ENCODE data around the gene ZCCHC17.
"Not testable (repeated sequence)": the region's sequence is repeated elsewhere in the genome, so short reads cannot be mapped to it uniquely, and the experiment has no call there.

Gene ZCCHC17

DNA sequence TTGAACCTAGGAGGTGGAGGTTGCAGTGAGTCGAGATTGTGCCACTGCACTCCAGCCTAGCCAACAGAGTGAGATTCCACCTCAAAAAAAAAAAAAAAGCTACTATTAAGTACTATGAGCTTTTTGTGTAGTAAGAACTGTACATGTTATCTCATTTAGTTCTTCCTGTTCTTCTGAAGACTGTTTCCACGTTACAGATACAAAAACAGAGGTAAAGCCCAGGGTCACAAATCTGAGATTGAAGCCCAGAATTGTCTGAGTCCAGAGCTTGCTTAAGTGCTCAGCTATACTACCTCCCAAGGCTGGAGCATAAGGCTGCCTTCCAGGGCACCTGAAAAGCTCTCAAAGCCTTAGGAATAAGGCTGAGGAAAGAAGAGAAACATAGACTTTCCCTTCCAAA, 73.2 kb downstream of the ZCCHC17 start:
- no peak for DNase-seq (ENCODE audit: low read depth in 2 of 2)

DNA sequence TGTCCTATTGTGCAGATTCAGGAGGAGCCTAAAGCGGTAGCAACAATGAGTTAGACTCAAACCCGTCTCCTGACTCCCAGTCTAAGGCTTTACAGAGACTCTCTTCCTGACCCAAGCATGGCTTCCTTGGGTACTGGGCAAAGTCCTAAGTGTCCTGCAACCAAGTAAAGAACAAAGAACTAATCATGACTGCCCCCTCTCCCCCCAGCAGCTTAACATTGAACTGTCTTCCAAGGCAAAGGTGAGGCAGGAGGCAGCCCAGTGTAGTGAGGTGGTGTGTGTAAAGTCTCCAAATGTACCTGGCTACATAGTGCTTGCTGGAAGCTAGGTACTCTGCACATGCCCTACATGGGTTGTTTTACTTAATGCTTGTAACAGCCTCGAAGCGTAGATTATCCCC, 73.7 kb downstream of the ZCCHC17 start:
- no peak for DNase-seq (ENCODE audit: low read depth in 2 of 2)

DNA sequence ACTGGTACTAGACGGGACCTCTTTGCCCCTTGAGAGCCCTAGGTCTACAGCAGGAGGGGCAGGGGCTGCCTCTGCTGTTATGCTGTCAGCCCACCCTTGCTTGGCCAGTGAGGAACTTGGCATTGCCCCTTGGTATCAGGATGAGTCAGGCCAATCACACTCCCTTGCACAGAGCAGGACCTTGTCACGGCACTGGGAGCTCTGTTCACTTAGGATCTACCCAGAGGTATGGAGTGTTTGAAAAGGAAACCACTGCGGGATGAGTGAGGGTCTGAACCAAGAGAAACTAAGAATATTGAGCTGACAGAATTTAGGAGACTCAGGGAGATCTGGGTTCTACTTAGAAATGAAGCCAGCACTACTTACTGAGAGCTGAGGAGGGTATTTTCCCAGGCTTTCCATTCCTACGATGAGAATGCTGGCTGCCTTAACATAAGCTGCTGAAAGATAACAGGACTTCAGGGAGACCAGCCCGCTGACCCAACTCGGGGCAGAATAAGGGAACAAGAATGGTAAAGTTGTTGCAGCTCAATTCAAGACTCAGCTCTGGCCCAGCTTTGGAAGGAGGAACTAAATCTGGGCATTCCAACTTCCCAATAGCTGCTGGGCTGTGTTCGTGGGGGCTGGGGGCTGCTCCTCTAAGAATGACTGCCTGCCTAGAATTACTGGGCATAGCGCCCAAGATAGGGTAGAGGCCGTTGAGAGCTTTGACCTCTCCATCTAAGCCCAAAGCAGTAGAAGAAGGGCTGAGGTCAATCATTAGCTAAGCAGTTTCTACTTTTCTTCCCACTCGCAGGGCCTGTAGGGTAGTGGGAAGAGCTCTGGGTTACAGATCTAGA, 74.5 kb downstream of the ZCCHC17 start:
- DNase-seq (ENCODE audit: low read depth in 2 of 2) = no peak

DNA sequence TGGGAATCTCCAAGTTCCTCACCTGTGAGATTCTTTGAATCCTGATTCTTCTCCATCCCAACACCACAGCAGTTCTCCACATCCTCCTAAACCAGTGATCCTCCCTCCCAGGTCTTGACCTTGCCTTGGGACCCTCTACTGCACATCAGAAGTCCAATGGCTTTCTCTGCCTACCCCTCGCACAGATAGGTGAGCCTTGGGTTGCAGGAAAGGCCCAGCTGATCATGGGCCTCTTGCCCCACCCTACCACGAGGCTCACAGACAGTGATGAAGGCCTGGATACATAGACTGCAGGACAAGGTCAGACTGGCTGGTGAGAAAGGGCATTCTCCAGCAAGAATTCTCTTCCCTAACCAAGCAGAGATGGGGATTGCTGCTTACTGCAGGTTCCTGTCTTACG, 75.2 kb downstream of the ZCCHC17 start:
- DNase-seq (ENCODE audit: low read depth in 2 of 2) = no peak

DNA sequence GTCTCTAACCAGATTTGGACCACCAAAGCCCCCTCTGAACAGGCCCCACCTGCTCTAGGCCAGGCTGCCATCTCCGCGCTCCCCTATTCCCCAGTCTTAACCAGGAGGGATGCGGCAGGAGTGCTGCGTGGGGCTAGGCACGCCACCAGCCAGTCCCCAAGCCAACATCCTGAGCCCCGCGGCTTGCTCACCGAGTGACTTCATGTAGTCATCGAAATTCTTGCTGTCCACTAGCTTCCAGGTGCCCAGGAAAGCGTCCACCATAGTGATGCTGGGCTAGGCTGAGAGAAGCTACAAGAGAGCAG, 75.9 kb downstream of the ZCCHC17 start:
- no peak for DNase-seq (ENCODE audit: low read depth in 2 of 2)

DNA sequence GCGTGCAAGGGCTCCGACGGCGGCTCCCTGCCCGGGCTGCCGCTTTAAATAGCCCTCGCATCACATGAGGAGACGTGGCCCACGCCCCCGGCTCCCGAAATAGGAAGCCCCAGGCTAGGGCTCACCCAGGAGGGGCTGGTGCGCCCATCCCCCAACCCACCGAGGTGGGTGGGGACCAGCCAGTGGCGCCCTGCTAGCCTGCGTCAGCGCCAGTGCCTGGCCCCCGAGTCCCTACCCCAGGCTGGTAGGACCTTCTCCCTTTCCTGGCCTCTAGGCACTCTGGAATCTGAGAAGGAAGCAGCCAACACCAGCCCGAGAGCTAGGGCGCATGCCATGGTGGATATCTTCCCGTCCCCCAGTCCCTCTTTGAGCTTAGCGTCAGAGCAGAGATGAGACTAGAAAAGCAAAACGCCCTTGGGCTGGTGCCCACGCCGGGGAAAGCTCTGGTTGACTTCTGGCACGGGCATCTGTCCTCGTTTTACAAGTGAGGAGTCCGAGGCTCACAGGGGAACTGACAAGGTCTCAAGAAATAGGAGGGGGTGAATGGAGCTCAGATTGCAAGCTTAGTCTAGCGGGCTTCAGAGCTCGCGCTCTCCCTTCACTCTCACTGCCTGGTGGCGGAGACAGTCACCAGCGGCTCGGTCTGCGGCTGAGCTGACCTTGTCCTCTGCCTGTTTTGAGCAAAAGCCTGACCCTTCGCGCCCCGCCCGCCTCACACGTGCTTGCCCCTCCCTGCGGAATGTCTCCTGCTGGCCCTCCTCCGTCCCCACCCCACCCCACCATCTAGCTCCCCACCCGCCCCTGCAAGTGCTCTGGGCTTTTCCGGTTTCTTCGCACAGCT, 76.4 kb downstream of the ZCCHC17 start, which contains the start of gene FABP3:
Gene FABP3, minus strand, starts transcription at position 21 of the 841 bp plus-strand sequence. CDS start 62 bp downstream, outside the sequence.
- DNase-seq (ENCODE audit: low read depth in 2 of 2) = peak in 1 of 2 donors; percentile 4

DNA sequence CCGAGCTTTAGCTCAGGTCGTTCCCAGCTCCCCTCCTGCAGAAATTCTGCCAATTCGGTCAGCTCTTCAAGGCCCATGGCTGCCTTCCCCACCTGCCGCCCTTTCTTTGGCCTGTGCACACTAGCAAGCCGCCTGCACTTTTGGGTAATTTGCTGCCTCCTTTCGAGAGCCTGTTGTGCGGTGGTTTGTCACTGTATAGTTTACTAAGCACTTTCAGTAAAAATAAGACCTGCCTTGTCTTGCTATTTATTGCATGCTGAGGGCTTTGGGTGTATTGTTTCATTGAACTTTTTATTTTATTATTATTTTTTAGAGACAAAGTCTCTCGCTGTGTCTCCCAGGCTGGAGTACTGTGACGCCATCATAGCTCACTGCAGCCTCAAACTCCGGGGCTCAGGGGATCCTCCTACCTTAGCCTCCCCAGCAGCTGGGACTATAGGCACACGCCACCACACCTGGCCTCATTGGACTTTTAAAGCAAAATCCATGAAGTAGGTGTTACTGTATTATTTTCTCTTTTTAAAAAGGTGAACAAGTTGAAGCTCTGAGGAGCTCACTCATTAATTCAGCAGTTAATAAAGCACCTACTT, 77.2 kb downstream of the ZCCHC17 start:
- DNase-seq (ENCODE audit: low read depth in 2 of 2) = no peak

DNA sequence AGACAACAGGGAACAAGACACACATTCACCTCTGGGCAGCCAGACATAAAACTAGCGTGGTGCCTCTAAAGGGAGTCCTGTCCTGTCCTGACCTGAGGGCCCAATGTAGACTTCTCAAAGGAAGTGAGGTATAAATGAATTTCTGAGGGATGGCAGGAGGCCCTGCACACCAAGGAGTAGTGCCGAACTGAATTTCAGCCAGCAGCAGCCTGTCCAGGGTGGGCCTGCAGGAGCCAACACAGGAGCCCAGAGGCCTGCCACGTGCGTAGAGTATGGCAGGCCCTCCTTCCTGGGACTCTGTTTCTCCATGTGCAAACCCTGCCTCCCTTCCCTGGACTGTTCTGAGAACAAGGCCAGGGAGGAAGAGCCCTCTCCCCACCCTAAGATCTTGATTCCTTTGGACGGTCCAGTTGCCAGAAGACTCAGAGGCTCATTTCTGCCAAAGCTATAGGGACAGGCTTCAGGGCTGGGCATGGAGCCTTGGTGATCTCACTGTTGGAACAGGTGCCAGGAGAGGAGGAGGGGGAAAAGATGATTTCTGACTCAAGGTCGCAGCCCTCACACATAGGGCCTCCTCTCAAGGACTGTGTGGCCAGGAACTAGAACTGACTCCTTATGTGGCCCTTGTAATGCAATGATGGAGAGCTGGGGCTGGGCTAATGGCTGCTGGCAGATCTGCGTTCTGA, 77.8 kb downstream of the ZCCHC17 start:
- no peak for DNase-seq (ENCODE audit: low read depth in 2 of 2)

DNA sequence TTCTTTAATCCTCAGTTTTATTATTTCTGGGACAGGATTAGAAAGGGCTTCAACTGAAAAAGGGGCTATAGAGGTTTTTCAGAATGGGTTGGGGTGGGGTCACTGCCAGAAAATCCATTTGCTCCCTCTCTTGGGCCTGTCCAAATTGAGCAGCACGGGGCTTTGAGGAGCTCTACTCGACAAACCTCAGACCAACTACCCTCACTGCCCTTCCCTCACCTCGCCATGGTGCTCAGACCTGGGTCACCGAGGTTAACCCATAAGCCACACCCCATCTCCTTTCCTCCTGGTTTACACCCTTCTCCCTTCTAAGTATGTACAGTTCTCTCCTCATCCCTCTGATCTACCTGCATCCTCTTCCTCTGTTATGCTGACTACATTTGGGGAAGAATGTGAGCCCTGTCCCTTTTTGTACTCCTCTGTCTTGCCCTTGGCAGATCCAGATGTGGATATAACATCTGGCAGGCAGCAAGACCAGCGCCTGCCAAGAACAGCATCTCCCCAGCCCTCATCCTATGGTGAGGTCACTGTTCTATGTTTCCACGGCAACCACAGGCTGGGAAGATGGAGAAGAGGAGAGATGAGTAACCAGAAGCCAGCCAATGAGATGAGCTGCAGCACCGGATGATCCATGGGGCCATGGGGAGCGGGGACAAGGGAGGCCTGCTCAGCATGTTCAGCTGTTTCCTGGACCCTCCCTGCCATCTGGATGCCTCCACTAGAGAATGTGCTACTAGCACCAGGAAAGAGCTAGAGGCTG, 79.7 kb downstream of the ZCCHC17 start:
- DNase-seq (ENCODE audit: low read depth in 2 of 2) = no peak

DNA sequence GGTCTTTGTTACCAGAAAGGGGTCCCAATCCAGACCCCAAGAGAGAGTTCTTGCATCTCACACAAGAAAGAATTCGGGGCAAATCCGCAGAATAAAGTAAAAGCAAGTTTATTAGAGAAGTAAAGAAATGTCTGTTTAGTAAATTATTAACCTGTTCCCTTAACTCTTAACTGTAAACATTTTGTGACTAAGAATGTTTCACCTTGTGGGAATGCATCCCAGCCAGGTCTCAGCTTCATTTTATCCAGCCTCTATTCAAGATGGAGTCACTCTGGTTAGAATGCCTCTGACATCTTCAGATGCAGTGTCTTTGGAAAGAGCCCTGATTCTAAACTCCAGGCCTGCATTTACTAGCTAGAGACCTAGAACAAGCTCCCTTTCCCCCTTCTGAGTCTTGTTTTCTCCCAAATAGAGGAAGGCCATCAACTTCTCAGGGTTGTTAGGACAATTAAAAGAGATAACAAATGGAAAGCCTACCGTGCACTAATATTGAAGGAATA, 80.6 kb downstream of the ZCCHC17 start:
- DNase-seq (ENCODE audit: low read depth in 2 of 2) = no peak

DNA sequence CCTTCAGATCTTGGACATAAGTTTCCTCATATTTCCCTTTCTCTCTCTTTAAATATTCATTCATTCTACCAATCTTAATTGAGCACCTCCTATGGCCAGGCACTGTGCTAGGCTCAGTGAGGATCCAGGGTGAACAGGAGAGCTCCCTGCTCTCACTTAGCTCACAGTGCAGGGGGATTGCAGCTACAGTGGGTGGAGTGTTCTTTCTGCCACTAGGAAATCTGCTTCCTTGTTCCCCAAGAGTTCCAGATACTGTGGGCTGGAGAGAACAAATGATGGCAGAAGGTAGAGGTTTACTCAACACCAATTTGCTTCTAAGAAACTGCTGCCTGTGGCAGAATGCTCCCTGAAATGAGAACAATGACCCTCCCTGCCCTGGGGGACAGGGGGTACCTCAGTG, 81.2 kb downstream of the ZCCHC17 start:
- no peak for DNase-seq (ENCODE audit: low read depth in 2 of 2)

DNA sequence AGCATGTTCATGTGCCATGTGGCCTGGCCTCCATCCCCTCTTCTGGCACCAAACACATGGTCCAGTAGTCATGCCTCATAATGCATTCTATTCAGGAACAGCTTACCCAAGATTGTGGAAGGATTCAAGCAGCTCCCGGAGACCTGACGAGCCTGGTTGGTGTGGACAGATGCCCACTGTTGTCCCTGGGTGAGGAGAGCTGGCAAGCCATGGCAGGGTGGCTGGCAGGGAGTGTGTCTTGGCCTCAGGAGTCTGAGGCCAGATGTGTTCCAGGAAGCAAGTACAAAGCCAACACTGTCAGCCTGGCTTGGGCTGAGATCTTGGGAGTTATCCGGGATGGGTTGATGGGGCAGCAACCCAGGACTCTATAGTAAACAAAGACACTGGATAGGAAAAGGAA, 83.3 kb downstream of the ZCCHC17 start:
- no peak for DNase-seq (ENCODE audit: low read depth in 2 of 2)

DNA sequence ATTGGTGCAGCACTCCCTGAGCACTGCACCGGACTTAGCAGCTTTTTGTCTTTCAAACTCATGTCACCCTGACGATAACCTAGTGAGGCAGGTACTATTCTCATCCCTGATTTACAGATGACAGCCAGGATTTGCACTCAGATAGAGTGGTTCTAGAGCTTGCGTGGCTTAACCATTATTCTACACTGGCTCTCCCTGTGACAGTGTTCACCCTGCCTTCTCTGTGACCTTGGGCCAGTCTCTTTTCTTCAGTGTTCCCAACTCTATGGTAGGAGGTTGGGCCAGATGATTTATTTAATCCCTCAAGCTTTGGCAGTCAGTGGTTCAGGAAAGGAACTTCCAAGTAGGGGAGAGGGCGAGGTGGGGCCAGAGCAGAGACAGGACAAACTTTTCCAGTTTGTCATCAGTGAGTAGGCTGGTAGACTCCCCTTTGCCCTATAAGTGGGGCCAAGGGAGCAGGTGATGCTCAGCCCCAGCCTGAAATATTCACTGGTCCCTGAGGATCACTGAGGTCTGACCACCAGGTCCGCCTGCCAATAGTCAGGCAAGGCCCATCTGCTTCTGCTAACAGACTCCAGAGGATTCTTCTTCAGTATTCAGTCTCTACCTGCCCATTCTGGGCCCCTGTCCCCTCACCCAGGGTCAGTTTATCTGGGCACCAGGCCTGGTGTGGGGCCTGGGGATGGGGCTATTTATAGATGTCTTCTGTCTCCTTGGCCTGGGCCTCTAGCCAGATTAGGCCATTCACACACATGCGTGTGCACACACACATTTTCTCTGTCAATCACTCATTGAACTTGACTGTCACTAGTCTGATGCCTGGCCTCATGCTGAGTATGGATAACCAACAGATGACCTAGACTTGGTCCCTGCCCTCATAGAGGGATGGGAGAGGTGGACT, 84.8 kb downstream of the ZCCHC17 start:
- DNase-seq (ENCODE audit: low read depth in 2 of 2) = no peak

DNA sequence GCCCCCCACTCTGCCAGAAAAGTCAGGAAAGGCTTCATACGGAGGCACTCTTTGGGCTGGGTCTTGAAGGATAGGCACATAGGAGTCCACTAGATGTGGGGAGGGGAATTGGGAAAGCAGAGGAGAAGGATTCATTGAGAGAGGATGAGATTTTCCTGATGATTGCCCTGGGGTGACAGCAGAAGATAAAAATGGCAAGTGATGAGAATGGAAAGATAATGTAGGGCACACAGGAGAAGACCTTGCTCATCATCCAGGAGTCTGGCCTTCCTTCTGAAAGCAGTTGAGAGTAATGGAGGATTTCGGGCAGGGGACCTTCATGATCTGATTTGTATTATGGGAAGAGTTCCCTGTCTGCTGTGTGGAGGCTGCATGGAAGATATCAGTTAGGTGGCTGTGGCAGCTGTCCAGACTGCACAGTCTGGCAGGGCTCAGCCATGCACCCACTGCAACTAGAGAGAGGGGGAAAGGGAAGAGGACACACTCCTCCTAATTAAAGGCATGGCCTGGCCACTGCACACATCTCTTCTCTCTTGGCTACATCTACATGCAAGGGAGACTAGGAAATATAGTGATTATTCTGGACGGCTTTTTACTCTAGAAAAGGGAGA, 85.7 kb downstream of the ZCCHC17 start:
- DNase-seq (ENCODE audit: low read depth in 2 of 2) = no peak

DNA sequence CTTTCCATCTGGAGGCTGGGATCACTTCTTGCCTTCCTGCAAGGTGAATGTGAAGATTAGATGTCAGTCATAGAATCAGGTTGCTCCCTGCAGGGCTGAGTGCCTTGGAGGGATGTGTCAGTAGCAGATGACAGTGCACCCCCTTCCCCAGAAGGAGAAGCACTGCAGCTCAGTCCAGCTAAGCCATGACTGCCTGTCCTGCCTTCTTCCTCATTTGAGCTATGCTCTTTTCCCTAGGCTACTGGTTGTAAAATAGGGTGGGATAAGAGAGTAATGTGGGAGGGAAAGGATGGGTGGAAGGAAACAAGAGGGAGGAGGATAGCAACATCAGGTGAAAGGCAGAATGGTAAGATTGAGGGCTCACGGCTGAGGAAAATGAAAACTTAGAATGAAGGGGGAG, 87.1 kb downstream of the ZCCHC17 start:
- no peak for DNase-seq (ENCODE audit: low read depth in 2 of 2)

DNA sequence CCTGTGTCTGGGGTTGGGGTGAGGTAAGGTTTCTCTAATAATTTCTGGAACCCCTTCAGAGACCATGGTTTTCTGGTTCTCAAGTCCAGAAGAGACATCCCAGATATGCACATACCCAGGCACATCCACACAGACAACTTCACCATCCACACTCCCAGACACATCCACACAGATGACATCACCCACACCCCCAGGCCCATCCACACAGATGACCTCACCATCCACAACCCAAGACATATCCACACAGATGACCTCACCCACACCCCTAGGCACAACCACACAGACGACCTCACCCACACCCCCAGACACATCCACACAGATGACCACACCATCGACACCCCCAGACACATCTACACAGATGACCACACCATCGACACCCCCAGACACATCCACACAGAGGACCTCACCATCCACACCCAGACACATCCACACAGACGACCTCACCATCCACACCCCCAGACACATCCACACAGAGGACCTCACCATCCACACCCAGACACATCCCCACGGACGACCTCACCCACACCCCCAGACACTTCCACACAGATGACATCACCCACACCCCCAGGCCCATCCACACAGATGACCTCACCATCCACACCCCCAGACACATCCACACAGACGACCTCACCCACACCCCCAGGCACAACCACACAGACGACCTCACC, 89.9 kb downstream of the ZCCHC17 start:
- not testable (repeated sequence) for DNase-seq (ENCODE audit: low read depth in 2 of 2)

DNA sequence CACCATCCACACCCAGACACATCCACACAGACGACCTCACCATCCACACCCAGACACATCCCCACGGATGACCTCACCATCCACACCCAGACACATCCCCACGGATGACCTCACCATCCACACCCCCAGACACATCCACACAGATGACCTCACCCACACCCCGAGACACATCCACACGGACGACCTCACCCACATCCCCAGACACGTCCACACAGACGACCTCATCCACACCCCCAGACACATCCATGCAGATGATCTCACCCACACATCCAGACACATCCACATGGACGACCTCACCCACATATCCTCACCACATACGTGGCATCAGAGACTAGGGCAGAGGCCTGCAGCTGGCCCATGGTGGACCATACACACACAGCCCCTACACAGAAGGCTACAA, 90.8 kb downstream of the ZCCHC17 start:
- no peak for DNase-seq (ENCODE audit: low read depth in 2 of 2)

DNA sequence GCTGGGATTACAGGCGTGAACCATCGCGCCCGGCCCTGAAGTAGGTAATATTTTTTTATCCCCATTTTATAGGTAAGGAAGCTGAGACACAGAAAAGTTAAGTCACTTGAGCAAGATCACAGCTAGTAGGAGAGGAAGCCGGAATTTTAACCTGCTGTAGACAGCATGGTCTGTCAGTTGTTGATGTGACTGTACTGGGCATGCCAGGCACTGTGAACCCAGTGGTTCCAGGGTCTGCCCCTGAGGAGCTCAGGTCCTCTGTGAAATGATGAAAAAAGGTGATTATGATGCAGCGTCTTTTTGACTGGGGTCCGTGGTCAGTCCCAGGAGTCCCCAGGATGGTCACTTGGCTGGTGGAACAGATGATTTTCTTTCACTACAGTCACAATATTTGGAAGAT, 92.8 kb downstream of the ZCCHC17 start:
- DNase-seq (ENCODE audit: low read depth in 2 of 2) = no peak

DNA sequence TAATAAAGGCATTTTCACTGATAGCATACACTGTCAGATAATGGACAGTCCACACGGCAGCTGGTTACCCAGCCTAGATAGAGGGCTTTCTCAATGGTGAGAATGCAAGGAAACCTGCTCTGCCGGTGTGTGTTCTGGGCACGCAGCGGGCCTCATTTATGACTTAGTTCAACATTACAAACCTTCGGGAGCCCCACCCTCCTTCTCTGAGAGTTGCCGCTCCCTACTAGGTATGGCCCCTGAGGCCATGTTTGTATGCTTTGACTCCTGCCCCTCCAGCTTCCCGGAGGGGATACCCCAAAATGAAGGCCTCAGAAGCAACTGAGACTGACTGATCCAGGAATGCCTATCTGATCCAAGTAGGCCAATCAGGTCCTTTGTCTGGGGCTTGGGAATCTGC, 93.2 kb downstream of the ZCCHC17 start:
- no peak for DNase-seq (ENCODE audit: low read depth in 2 of 2)
